Fibroblast of the aortic adventitia (primary cell): ENCODE measurements around the gene TCEAL5. TPM values are rescaled to one million over a fixed set of nuclear protein-coding genes. Genes with fewer than 3 reads are reported as not detected.
"Not testable (repeated sequence)": the region's sequence is repeated elsewhere in the genome, so short reads cannot be mapped to it uniquely, and the experiment has no call there.

ENCODE experiments used
- DNase-seq: peaks from one replicate; pipeline ENCODE4 v3.0.0-alpha.2; 2010; ENCODE audit warnings: low read depth
- H3K4me3 ChIP-seq: 2 replicates; pipeline ENCODE4 v1.5.1; 2011; ENCODE audit warnings: low read depth, mild to moderate bottlenecking, control low read depth, low read length, moderate library complexity
- total RNA-seq: library from RNA; depleted of rRNA; stranded (reverse); fragments of >200 nt; gene quantifications from 2 replicates; pipeline ENCODE4 v1.2.3, GENCODE V29; 2012; ENCODE audit warnings: low replicate concordance
- TF ChIP-seq, protein P1 (sequence below): IDR thresholded peaks from 2 replicates; pipeline ENCODE4 v1.5.1; 2011; ENCODE audit warnings: mild to moderate bottlenecking, low read length, control low read depth, inconsistent platforms; ENCODE audit not compliant: insufficient read depth

The TCEAL5 gene
- total RNA-seq, 1 donor = not detected

DNA sequence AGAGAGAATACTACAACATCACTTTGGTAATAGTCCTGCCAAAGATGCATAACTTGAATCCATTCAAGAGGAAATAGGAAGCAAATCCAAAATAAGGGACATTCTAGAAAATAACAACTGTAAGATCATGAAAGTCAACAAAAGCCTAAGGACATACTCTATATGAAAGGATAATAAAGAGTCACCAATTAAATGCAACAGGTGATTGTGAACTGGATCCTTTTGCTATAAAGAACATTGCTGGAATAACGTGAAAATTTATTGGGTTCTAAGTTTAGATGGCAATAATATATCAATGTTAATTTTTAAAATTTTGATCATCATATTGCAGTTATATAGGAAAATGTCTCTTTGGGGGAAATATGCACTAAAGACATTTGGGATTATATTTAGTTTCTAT is 41.7 kb downstream of the TCEAL5 start:
- DNase-seq = no peak
- TF ChIP-seq, protein P1, sequence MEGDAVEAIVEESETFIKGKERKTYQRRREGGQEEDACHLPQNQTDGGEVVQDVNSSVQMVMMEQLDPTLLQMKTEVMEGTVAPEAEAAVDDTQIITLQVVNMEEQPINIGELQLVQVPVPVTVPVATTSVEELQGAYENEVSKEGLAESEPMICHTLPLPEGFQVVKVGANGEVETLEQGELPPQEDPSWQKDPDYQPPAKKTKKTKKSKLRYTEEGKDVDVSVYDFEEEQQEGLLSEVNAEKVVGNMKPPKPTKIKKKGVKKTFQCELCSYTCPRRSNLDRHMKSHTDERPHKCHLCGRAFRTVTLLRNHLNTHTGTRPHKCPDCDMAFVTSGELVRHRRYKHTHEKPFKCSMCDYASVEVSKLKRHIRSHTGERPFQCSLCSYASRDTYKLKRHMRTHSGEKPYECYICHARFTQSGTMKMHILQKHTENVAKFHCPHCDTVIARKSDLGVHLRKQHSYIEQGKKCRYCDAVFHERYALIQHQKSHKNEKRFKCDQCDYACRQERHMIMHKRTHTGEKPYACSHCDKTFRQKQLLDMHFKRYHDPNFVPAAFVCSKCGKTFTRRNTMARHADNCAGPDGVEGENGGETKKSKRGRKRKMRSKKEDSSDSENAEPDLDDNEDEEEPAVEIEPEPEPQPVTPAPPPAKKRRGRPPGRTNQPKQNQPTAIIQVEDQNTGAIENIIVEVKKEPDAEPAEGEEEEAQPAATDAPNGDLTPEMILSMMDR = no peak
- H3K4me3 ChIP-seq = no peak overlapping the region

DNA sequence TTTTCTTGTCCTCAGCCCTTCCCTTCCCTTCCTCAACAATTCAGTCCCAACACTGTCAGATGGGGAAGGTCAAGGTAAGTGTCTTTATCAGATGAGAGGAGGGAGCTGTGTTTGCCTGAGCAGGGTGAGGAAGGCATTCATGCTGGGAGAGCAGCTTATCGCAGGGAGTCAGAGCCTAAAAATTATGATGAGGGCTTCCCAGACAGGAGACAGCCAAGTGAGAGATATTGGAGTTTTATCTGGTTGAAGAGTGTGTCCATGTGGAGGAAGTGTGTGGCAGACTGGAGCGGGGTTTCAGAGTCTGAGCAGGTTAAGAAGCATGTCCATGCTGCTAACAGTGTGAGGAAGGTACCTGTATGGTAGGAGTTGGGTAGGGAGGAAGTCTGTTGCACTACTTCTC is 43.3 kb downstream of the TCEAL5 start:
- TF ChIP-seq, protein P1 = no peak
- DNase-seq = no peak
- no peak overlapping the region for H3K4me3 ChIP-seq

DNA sequence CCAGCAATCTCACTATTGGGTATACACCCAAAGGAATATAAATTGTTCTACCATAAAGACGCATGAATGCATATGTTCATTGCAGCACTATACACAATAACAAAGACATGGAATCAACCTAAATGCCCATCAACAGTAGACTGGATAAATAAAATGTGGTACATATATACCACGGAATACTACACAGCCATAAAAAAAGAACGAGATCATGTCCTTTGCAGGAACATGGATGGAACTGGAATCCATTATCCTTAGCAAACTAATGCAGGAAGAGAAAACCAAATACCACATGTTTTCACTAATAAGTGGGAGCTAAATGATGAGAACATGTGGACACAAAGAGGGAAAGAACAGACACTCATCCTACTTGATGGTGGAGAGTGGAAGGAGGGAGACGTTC is 50.6 kb downstream of the TCEAL5 start:
- not testable (repeated sequence) for DNase-seq

More for the DNA sequence above, 50.6 kb downstream of the TCEAL5 start:
- H3K4me3 ChIP-seq = not testable (repeated sequence)

Other genes with a start within 250 kb of the TCEAL5 start
- gene BEX1, start 212.6 kb downstream of the TCEAL5 start, total RNA-seq = 0.36 TPM in 1 of 2 replicates, not detected in the other
- gene NXF3, start 183.6 kb downstream of the TCEAL5 start, total RNA-seq = 1.6 TPM in 1 of 2 replicates, not detected in the other
- gene BEX4, start 61.6 kb downstream of the TCEAL5 start, total RNA-seq = 7.9 and 15.6 TPM in 2 replicates
- 144 and 370 TPM in 2 replicates for gene TCEAL8, start 21.6 kb downstream of the TCEAL5 start, total RNA-seq
- 1.6 and 14.3 TPM in 2 replicates for gene BEX2, start 34.2 kb upstream of the TCEAL5 start, total RNA-seq
- gene TCEAL7, start 53.5 kb upstream of the TCEAL5 start, total RNA-seq = 52.5 and 86.3 TPM in 2 replicates
- 225 and 327 TPM in 2 replicates for gene TCEAL9, start 79.8 kb upstream of the TCEAL5 start, total RNA-seq
- gene BEX3, start 99.8 kb upstream of the TCEAL5 start, total RNA-seq = 222 and 678 TPM in 2 replicates
- gene RAB40A, start 242.7 kb upstream of the TCEAL5 start, total RNA-seq = 0.27 and 0.57 TPM in 2 replicates